SK-N-SH (cell line): Measurements from ENCODE around the gene CYP26C1. TPM values are rescaled to one million over a fixed set of nuclear protein-coding genes. Genes with fewer than 3 reads are reported as not detected.

Experiments used
- CTCF ChIA-PET: fragments of 300-600, 350-600 bp; formaldehyde crosslinking; extraction: SDS; loops from one replicate; lab custom pipeline; 2021; lab: Yijun Ruan, JAX
- POLR2A ChIA-PET: fragments of 350-600 bp; sonication (Branson Sonifier 250); formaldehyde crosslinking; extraction: SDS; loops from one replicate; lab custom pipeline; 2020; ENCODE audit warnings: antibody characterized with exemption, inconsistent platforms; lab: Yijun Ruan, JAX
- DNase-seq: peaks from one replicate; pipeline ENCODE4 v3.0.0; 2012
- H2AFZ ChIP-seq: fragments of 200-600 bp; sonication (generic); 2 replicates; pipeline ENCODE4 v1.8.1; 2016; ENCODE audit warnings: antibody characterized with exemption, mild to moderate bottlenecking, low read depth
- H3F3A ChIP-seq: fragments of 200-600 bp; sonication (generic); replicated peaks from 2 replicates; pipeline ENCODE3; 2016; ENCODE audit warnings: antibody characterized with exemption, mild to moderate bottlenecking; ENCODE audit not compliant: insufficient read depth
- H3K27ac ChIP-seq, 2 experiments: fragments of 200-500 bp in 1 of 2; fragments of 200-600 bp in 1 of 2; sonication (Bioruptor generic) in 1 of 2; sonication (generic), shearing (Covaris generic) in 1 of 2; 2 replicates each; pipeline versions ENCODE4 v1.5.1 to v1.6.1; 2014 to 2016; ENCODE audit warnings: low read depth in 2 of 2, inconsistent platforms in 1 of 2, low read length in 1 of 2, mild to moderate bottlenecking in 1 of 2, mixed read lengths in 1 of 2
- H3K27me3 ChIP-seq: fragments of 200-600 bp; sonication (generic), shearing (Covaris generic); 2 replicates; pipeline ENCODE4 v1.6.1; 2016; ENCODE audit warnings: mixed run types; ENCODE audit not compliant: insufficient read depth
- H3K36me3 ChIP-seq, 2 experiments: fragments of 200-500 bp in 1 of 2; fragments of 200-600 bp in 1 of 2; sonication (Bioruptor generic) in 1 of 2; sonication (generic) in 1 of 2; replicated peaks in 1 of 2; 2 replicates each; pipeline versions ENCODE3 to v1.5.1; 2014 to 2016; ENCODE audit warnings: low read length in 1 of 2, mild to moderate bottlenecking in 1 of 2; ENCODE audit not compliant: insufficient read depth in 2 of 2, control insufficient read depth in 1 of 2
- H3K4me1 ChIP-seq, 2 experiments: fragments of 200-500 bp in 1 of 2; fragments of 200-600 bp in 1 of 2; sonication (Bioruptor generic) in 1 of 2; sonication (generic), shearing (Covaris generic) in 1 of 2; 2 replicates each; pipeline versions ENCODE4 v1.5.1 to v1.6.1; 2014 to 2016; ENCODE audit warnings: low read depth in 1 of 2, low read length in 1 of 2, mixed run types in 1 of 2; ENCODE audit not compliant: insufficient read depth in 2 of 2, control insufficient read depth in 1 of 2
- H3K4me2 ChIP-seq: fragments of 200-600 bp; sonication (generic), shearing (Covaris generic); 2 replicates; pipeline ENCODE4 v1.6.1; 2017; ENCODE audit warnings: mixed run types
- H3K4me3 ChIP-seq, 2 experiments: fragments of 200-500 bp in 1 of 2; fragments of 200-600 bp in 1 of 2; sonication (Bioruptor generic) in 1 of 2; sonication (generic), shearing (Covaris generic) in 1 of 2; 2 replicates each; pipeline versions ENCODE4 v1.5.1 to v1.8.1; 2014 to 2016; ENCODE audit warnings: low read depth in 2 of 2, inconsistent platforms in 1 of 2, low read length in 1 of 2, mild to moderate bottlenecking in 1 of 2, mixed read lengths in 1 of 2, moderate library complexity in 1 of 2
- H3K79me2 ChIP-seq: fragments of 200-600 bp; sonication (generic); 2 replicates; pipeline ENCODE4 v1.8.1; 2017; ENCODE audit warnings: mild to moderate bottlenecking; ENCODE audit not compliant: insufficient read depth
- H3K9ac ChIP-seq: fragments of 200-600 bp; sonication (generic); 2 replicates; pipeline ENCODE4 v1.6.1; 2017; ENCODE audit warnings: mixed run types
- H3K9me2 ChIP-seq: fragments of 200-600 bp; sonication (generic); 2 replicates; pipeline ENCODE4 v1.6.1; 2017; ENCODE audit warnings: mixed run types
- H3K9me3 ChIP-seq: fragments of 200-600 bp; sonication (generic); 2 replicates; pipeline ENCODE4 v1.6.1; 2017; ENCODE audit warnings: mixed run types, mild to moderate bottlenecking, moderate library complexity
- H4K20me1 ChIP-seq: fragments of 200-600 bp; sonication (generic); 2 replicates; pipeline ENCODE4 v1.6.1; 2017; ENCODE audit warnings: mild to moderate bottlenecking, mixed run types; ENCODE audit not compliant: insufficient read depth
- CHD2 ChIP-seq: fragments of 150-350 bp; IDR thresholded peaks from 2 replicates; pipeline ENCODE4 v1.6.1; 2018; ENCODE audit warnings: low read length; ENCODE audit not compliant: partially characterized antibody
- CTCF ChIP-seq: fragments of 200-600 bp; sonication (generic); IDR thresholded peaks from 2 replicates; pipeline ENCODE4 v1.6.1; 2017; ENCODE audit warnings: antibody characterized with exemption, mild to moderate bottlenecking, moderate library complexity
- EZH2phosphoT487 ChIP-seq: fragments of 200-600 bp; sonication (generic); IDR thresholded peaks from 2 replicates; pipeline ENCODE4 v1.6.1; 2017; ENCODE audit warnings: low read depth, mixed run types, mild to moderate bottlenecking, antibody characterized with exemption, moderate library complexity, borderline replicate concordance
- FOSL2 ChIP-seq: IDR thresholded peaks from 2 replicates; pipeline ENCODE4 v1.4.0; 2012; ENCODE audit warnings: low read depth, mild to moderate bottlenecking, moderate library complexity, borderline replicate concordance
- GATA2 ChIP-seq: sonication (generic); formaldehyde crosslinking; IDR thresholded peaks from 2 replicates; pipeline ENCODE4 v1.5.0; 2020; ENCODE audit warnings: mild to moderate bottlenecking, missing genetic modification reagents
- IRF3 ChIP-seq: fragments of 150-350 bp; IDR thresholded peaks from 2 replicates; pipeline ENCODE4 v1.6.1; 2016; ENCODE audit warnings: mild to moderate bottlenecking, low read depth, low read length
- JUND ChIP-seq: IDR thresholded peaks from 2 replicates; pipeline ENCODE4 v1.4.0; 2012
- MEF2A ChIP-seq: IDR thresholded peaks from 2 replicates; pipeline ENCODE4 v1.4.0; 2012; ENCODE audit warnings: low read depth, borderline replicate concordance
- MXI1 ChIP-seq: IDR thresholded peaks from 2 replicates; pipeline ENCODE4 v1.6.1; 2012; ENCODE audit warnings: mild to moderate bottlenecking, low read depth, low read length, improper control_type of control experiment
- NRF1 ChIP-seq: IDR thresholded peaks from 2 replicates; pipeline ENCODE4 v1.6.1; 2012; ENCODE audit warnings: low read depth, mild to moderate bottlenecking, low read length
- RCOR1 ChIP-seq: fragments of 150-350 bp; IDR thresholded peaks from 2 replicates; pipeline ENCODE4 v1.6.1; 2017; ENCODE audit warnings: antibody characterized with exemption, low read length
- REST ChIP-seq: IDR thresholded peaks from 2 replicates; pipeline ENCODE4 v1.6.1; 2012; ENCODE audit warnings: mild to moderate bottlenecking, low read depth, low read length, moderate library complexity
- RFX5 ChIP-seq: IDR thresholded peaks from 2 replicates; pipeline ENCODE4 v1.6.1; 2012; ENCODE audit warnings: mild to moderate bottlenecking, improper control_type of control experiment, low read length
- SIN3A ChIP-seq: IDR thresholded peaks from 2 replicates; pipeline ENCODE4 v1.6.1; 2012; ENCODE audit warnings: low read depth, mild to moderate bottlenecking, low read length, moderate library complexity, borderline replicate concordance
- SMC3 ChIP-seq: IDR thresholded peaks from 2 replicates; pipeline ENCODE4 v1.6.1; 2012; ENCODE audit warnings: low read depth, low read length, improper control_type of control experiment
- TCF12 ChIP-seq: IDR thresholded peaks from 2 replicates; pipeline ENCODE4 v1.4.0; 2012
- TEAD4 ChIP-seq: IDR thresholded peaks from 2 replicates; pipeline ENCODE4 v1.4.0; 2012; ENCODE audit warnings: mild to moderate bottlenecking, borderline replicate concordance; ENCODE audit not compliant: insufficient read depth
- YY1 ChIP-seq: IDR thresholded peaks from 2 replicates; pipeline ENCODE4 v1.4.0; 2012; ENCODE audit warnings: low read depth, mild to moderate bottlenecking
- WGBS: methylation state at CpG from one replicate; pipeline ENCODE4 v1.1.6; 2017; ENCODE audit warnings: low lambda C conversion rate; 5-methylcytosine and 5-hydroxymethylcytosine counted together
- polyA plus RNA-seq, 3 experiments: library from polyadenylated mRNA; depleted of rRNA; stranded (reverse); fragments of >200 nt; gene quantifications; 2 replicates each; pipeline ENCODE4 v1.2.3, GENCODE V29; 2012

Gene CYP26C1
- polyA plus RNA-seq, 1 of the 3 experiments (the other 2 are of a cell fraction): not detected

GRCh38 chr10:93090619-93091018 lies 30.0 kb downstream of the CYP26C1 start:
- CTCF ChIA-PET: interaction anchor here (1.7 to 4.6 kb wide), 2 partner anchors 11 to 14 kb away, joined by 4 to 29 read pairs; no protein-coding TSS in a partner anchor
- H3K4me2 ChIP-seq: no peak overlapping the region
- H3K9me2 ChIP-seq: no peaks in the 10 kb centered on the region
- WGBS: 73% methylated on average over 2 of the region's 2 CpGs
- no peak overlapping the region for H3K4me3 ChIP-seq
- no peaks in the 10 kb centered on the region; the same call in 1 of the 2 replicates for H3K27me3 ChIP-seq
- no peaks in the 10 kb centered on the region for H3K9me3 ChIP-seq
- TF ChIP-seq RFX5: no peak
- TF ChIP-seq RCOR1: no peak
- TF ChIP-seq SIN3A: no peak
- TF ChIP-seq EZH2phosphoT487: no peak
- no peak for TF ChIP-seq CHD2
- TF ChIP-seq NRF1: no peak
- TF ChIP-seq TEAD4: no peak
- TF ChIP-seq TCF12: no peak
- TF ChIP-seq MEF2A: no peak
- TF ChIP-seq IRF3: no peak
- TF ChIP-seq, all 33 proteins: peak for 0
- no peak overlapping the region for H2AFZ ChIP-seq
- no peaks in the 10 kb centered on the region for H3K79me2 ChIP-seq
- POLR2A ChIA-PET: no interaction called here
- H3F3A ChIP-seq: no peaks in the 10 kb centered on the region
- no peak for DNase-seq
- no peak overlapping the region for H3K27ac ChIP-seq
- no peaks in the 10 kb centered on the region for H4K20me1 ChIP-seq
- H3K36me3 ChIP-seq: no peaks in the 10 kb centered on the region
- H3K4me1 ChIP-seq: peaks cover 0 to 3% of the 10 kb centered on the region in 2 experiments; a peak in 1 of 4 replicates
- no peak overlapping the region for H3K9ac ChIP-seq

- no peaks in the 10 kb centered on the region for H3K9me3 ChIP-seq
- no peaks in the 10 kb centered on the region for H3K79me2 ChIP-seq
- H3K4me3 ChIP-seq: no peak overlapping the region
- TF ChIP-seq EZH2phosphoT487 (no peak), MEF2A (no peak), YY1 (no peak), CTCF (no peak), GATA2 (CRISPR knock-in tag) (no peak), REST (no peak), FOSL2 (no peak), RFX5 (no peak), JUND (no peak), TEAD4 (no peak), MXI1 (no peak), CHD2 (no peak), SMC3 (no peak)
- H4K20me1 ChIP-seq: no peaks in the 10 kb centered on the region
- no peaks in the 10 kb centered on the region for H3K9me2 ChIP-seq
- H3K4me2 ChIP-seq: no peak overlapping the region
- ChIA-PET CTCF (no interaction called here), POLR2A (no interaction called here)
- H3F3A ChIP-seq: no peaks in the 10 kb centered on the region
- DNase-seq: no peak
- no peak overlapping the region for H2AFZ ChIP-seq
- no peak overlapping the region for H3K9ac ChIP-seq
- no peaks in the 10 kb centered on the region for H3K36me3 ChIP-seq
- H3K27ac ChIP-seq: no peak overlapping the region
- peaks cover 0 to 3% of the 10 kb centered on the region in 2 experiments; a peak in 1 of 4 replicates for H3K4me1 ChIP-seq
- H3K27me3 ChIP-seq: no peaks in the 10 kb centered on the region
- 85% methylated on average over 3 of the region's 3 CpGs for whole genome bisulfite sequencing
Observed at GRCh38 chr10:93091960-93092359, 31.4 kb downstream of the CYP26C1 start.
